Breast epithelium (tissue), 3 donors: ENCODE measurements around the gene FAM187B.

ENCODE experiments used
- CTCF ChIP-seq, 3 donors: fragments of 450-650 bp; IDR thresholded peaks; one replicate each; pipeline ENCODE4 v1.5.1; 2016 to 2017; ENCODE audit warnings: antibody characterized with exemption in 3 of 3, mild to moderate bottlenecking in 3 of 3, moderate library complexity in 3 of 3
- POLR2A ChIP-seq: fragments of 450-650 bp; IDR thresholded peaks from one replicate; pipeline ENCODE4 v1.6.1; 2016; ENCODE audit warnings: antibody characterized with exemption, mild to moderate bottlenecking, moderate library complexity
- POLR2AphosphoS5 ChIP-seq, 3 donors: sonication (generic); formaldehyde crosslinking; IDR thresholded peaks; one replicate each; pipeline ENCODE4 v1.6.1; 2017; ENCODE audit warnings: antibody characterized with exemption in 3 of 3

GRCh38 chr19:35224681-35225571 lies 3.6 kb downstream of the FAM187B start:
- TF ChIP-seq POLR2A (no peak), CTCF (IDR thresholded peaks at IDR 0.05) (no peak), POLR2AphosphoS5 (IDR thresholded peaks at IDR 0.05) (no peak)
